ENCODE data around the gene STXBP3.

Gene STXBP3

DNA sequence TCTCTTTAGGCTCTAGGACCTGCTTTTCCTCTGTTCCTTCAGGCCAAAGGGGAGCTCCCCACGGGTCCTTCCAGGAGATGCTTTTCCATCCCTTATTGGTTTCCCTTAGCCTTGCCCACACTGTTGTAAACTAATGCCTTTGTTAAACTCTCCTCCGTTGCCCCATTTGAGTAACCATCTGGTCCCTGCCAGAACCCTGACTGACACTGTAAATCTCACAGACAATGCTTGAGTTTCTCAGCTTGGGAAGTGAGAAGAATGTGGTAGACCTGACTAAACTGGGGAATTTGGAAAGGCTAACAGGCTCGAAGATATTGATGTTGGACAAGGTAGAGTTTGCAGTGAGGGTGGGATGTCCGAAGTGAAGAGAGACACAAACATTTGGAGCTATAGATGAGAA lies 99.0 kb downstream of the STXBP3 start:
- no peak for DNase-seq

DNA sequence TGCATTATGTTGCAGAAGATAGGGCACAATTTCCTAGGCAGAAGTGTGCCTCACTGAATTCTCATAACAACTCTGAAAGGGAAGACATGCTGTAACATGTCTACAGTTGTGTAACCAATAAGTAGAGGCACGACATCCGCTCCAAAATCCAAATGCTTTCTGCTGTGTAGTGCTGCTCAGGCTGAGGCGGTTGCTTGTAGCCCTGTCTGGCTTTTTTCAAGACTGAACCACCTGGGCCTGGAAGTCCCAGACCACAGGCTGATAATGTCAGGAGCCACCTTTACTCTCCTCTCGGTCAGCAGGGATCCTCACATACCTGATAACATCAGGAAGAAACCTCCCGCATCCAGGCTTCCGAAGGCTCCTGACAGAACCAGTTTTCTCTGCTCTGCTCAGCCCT lies 99.5 kb downstream of the STXBP3 start:
- DNase-seq: no peak

- DNase-seq: no peak
Observed at GRCh38 chr1:108847494-108847893, 101.0 kb downstream of the STXBP3 start.

DNA sequence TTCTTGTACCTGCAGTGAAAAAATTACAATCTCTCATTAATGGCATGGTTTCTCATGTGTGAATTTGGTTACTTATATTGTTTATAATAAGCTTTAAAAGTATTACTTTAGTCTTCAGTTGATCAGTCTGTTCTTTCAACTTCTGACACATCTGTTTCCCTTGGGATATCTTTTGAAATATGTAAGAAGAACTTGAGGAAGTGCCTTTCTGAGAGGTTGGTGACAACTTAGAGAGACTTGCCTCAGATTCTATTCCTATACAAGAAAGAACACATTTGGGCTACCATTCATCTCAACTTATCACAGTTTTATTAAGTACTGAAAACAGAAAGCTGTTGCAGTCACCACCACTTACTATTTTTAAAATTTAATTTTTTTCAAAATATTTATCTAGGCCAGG lies 102.3 kb downstream of the STXBP3 start:
- no peak for DNase-seq

- DNase-seq: no peak
Observed at GRCh38 chr1:108850929-108851328, 104.5 kb downstream of the STXBP3 start.

DNA sequence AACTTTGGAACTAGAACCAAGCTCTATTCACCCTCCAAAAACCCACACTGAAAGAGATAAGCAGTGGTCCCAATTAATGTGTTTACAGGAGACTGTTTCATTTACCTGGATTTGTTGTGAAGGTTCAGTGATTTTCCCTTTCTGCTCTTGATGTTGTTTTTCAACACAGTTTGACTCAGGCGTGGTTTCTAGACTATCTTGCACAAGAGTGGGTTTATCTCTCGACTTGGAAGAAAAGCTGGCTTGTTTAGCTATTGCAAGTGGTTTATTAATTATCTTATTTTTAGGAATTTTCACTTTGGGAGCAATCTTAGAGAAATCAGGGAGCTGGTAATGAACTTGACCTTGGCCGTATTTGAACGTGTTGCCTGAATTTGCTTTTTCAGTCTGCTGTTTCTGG lies 105.1 kb downstream of the STXBP3 start:
- no peak for DNase-seq

- no peak for DNase-seq
Observed at GRCh38 chr1:108852221-108852975, 105.9 kb downstream of the STXBP3 start.

DNA sequence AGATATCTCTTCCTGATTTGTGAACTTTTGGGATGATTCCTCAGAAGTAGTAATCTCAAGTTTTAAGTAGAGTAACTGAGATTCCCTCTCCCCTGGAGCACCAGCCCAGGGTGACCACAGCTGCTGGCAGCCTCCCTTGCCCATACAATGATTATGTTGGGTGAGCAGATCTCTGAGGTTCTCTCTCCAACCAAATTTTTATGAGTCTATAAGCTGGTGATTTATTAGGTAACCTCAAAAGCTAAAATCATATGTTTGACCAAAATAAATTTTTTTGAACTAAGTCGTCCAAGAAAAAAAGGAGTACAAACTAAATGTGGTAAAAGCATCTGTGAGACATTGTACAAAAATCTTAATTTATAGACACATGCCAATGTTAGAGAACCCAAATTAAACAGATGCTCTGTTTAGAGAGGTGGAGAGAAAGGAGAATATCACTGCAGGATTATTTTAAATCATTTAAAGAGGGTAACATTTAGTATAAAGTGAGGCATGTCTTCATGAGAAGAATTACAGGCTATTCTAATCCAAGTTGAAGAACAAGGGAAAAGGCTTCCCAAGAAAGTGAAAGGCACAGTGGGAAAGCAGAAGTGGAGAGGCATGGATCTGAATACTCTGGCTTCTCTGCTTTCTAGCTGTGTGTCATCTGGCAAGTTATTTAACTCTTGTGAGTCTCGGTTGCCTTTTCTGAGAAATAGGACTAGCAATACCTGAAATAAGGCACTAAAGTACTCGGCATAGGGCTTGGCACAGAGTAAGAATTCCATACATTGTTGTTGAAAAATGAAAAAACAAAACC lies 107.9 kb downstream of the STXBP3 start:
- DNase-seq: no peak

DNA sequence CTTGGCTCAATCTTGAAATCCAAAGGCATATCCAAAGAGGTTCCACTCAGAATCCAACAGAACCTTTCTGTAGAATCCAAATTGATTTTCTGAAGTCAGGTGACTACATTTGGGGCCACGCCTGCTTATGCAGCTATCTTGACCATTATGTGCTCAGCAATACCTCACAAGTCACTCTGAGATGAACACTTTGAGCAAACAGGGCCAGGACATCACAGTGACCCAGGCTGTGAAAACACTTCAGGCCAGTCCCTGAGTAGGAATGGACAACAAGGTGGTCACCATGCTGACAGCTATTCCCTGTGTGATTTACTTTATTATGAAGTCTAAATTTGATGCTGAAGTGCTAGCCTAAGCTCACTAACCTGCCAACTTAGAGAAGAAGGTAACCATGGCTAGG lies 110.5 kb downstream of the STXBP3 start, which contains the start of gene AKNAD1:
Gene AKNAD1 (minus strand): TSS at position 101 of the 400 bp plus-strand sequence. CDS start 4,430 bp downstream, outside the sequence.
- DNase-seq: no peak

GRCh38 chr1:108858230-108858950 lies 111.9 kb downstream of the STXBP3 start:
- no peak for DNase-seq

Measured in stimulated activated CD4-positive, alpha-beta T cell treated with anti-CD3 and anti-CD28 coated beads, Interleukin-2, amount 100 ng/mL, for 48 hours (primary cell).